ENCODE data around the gene SCAMP4.

DNA sequence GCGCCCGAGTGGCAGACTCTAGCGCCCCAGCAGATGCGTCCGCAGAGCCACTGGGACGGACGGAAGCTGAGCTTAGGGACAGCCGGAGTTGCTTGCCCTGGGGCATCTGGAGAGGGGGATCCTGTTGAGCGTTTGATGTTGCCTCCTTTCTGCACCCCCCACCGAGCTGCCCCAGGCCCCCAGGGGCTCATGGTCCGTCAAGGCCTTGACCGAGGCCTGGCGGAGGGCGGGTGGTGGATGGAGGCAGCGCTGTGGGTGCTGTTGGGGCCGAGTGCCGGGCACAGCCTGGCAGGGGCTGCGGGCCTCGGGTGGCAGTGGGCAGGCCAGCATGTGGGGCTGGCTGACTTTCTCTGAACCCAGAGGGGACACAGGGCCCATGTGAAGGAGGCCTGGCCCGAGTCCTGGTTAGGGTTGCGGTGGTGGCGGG lies 38.5 kb downstream of the SCAMP4 start:
- no peak for TF ChIP-seq CTCF (IDR thresholded peaks at IDR 0.05)
- TF ChIP-seq POLR2A (IDR thresholded peaks at IDR 0.05) = no peak
